Adrenal gland (tissue), 12 donors: ENCODE measurements around the gene GAMT. TPM values are rescaled to one million over a fixed set of nuclear protein-coding genes. Genes with fewer than 3 reads are reported as not detected.

Source experiments
- DNase-seq, 7 donors: peaks; one replicate each; pipeline ENCODE4 v3.0.0-alpha.2; 2019 to 2020
- H3K27ac ChIP-seq, 5 donors: fragments of 200-600 bp; sonication (generic) in 4 of 5; 1 replicate in 3 of 5; 2 replicates in 2 of 5; pipeline versions ENCODE4 v1.5.1 to v1.8.0; 2016 to 2020; ENCODE audit warnings: mild to moderate bottlenecking in 1 of 5
- H3K27me3 ChIP-seq: fragments of 200-600 bp; 2 replicates; pipeline ENCODE4 v1.8.0; 2021
- H3K36me3 ChIP-seq, 2 donors: fragments of 200-600 bp; replicated peaks in 1 of 2; 1 replicate in 1 of 2; 2 replicates in 1 of 2; pipeline versions ENCODE4 v1.5.1 to v1.8.0; 2018 to 2022
- H3K4me1 ChIP-seq, 2 donors: fragments of 200-600 bp; replicated peaks in 1 of 2; 1 replicate in 1 of 2; 2 replicates in 1 of 2; pipeline versions ENCODE4 v1.5.1 to v1.8.0; 2018 to 2021
- H3K4me3 ChIP-seq, 4 donors: fragments of 200-600 bp; sonication (generic) in 3 of 4; one replicate each; pipeline ENCODE4 v1.5.1; 2016 to 2018
- H3K9me3 ChIP-seq, 3 donors: fragments of 200-600 bp; sonication (generic) in 1 of 3; replicated peaks in 1 of 3; 1 replicate in 2 of 3; 2 replicates in 1 of 3; pipeline versions ENCODE4 v1.5.1 to v1.8.0; 2016 to 2021
- CTCF ChIP-seq, 6 experiments: fragments of 450-650 bp in 4 of 6; fragments of 200-600 bp in 2 of 6; sonication (generic) in 1 of 6; IDR thresholded peaks; 1 replicate in 5 of 6; 2 replicates in 1 of 6; pipeline versions ENCODE4 v1.5.1 to v1.8.0; 2016 to 2021; ENCODE audit warnings: antibody characterized with exemption in 6 of 6, mild to moderate bottlenecking in 2 of 6, moderate library complexity in 1 of 6
- POLR2A ChIP-seq, 2 donors: fragments of 450-650 bp; IDR thresholded peaks; one replicate each; pipeline ENCODE4 v1.6.1; 2017; ENCODE audit warnings: antibody characterized with exemption in 2 of 2, mild to moderate bottlenecking in 2 of 2, moderate library complexity in 1 of 2
- WGBS, 4 donors: extraction: QIAGEN DNeasy Blood & Tissue Kit in 2 of 4; methylation state at CpG; one replicate each; pipeline versions ENCODE4 v1.1.5 to v1.1.7; 2013 to 2017; 5-methylcytosine and 5-hydroxymethylcytosine counted together
- intact Hi-C, 2 donors: fragments of 100-400 bp; cut with DNase I; formaldehyde crosslinking; loops; one replicate each; pipeline versions ENCODE4 v1.14.1 to v1.15.0; 2022 to 2023
- polyA plus RNA-seq, 3 donors: library from polyadenylated mRNA; stranded (reverse); fragments of 200-250 nt in 2 of 3; fragments of 350-450 nt in 1 of 3; fragmentation: Illumina TruSeq in 1 of 3; extraction: RNeasy Lipid Tissue Mini Kit (QIAGEN cat#74804) in 1 of 3; gene quantifications; one replicate each; pipeline ENCODE4 v1.2.3, GENCODE V29; 2013 to 2014
- total RNA-seq, 9 donors: library from RNA; depleted of rRNA in 4 of 9; stranded (reverse); fragments of >200 nt in 4 of 9; fragments of 120-200 nt in 1 of 9; fragmentation: NEBNext Ultra II Directional in 1 of 9; extraction: Animal tissue kit (Norgen Biotek cat#: 25700) in 1 of 9; gene quantifications; one replicate each; pipeline versions ENCODE4 v1.1.0 to v1.2.4, GENCODE V29; 2013 to 2023
- donor health status: healthy with polysubstance abuse.
- donor health status: Bipolar disorder and iron deficiency.
- donor health status: DM: yes; HTN: yes; CAD: no.
- donor health status: DM: no; HTN: no; CAD: no.
- donor health status: DM: no; HTN: no; CAD: no.
- donor health status: DM: yes; HTN: yes; CAD: no.

GAMT gene
- total and polyA plus RNA-seq, 12 donors: 7.4 to 96.9 (median 36.3) TPM

- Histone ChIP-seq H3K27me3 (no peaks in the 10 kb centered on the region), H3K36me3 (peaks cover 0 to 51% of the 10 kb centered on the region in 2 donors), H3K4me1 (peaks cover 15 to 20% of the 10 kb centered on the region in 2 donors), H3K27ac (no peak overlapping the region), H3K9me3 (no peaks in the 10 kb centered on the region), H3K4me3 (no peak overlapping the region)
- DNase-seq: no peak
- TF ChIP-seq CTCF (IDR thresholded peaks at IDR 0.05) (no peak), POLR2A (IDR thresholded peaks at IDR 0.05) (no peak)
- intact Hi-C loops: loop anchor here in 1 of 2 donors (10.0 kb wide), 1 partner anchor 104 kb away; the partner anchor contains the start of gene EFNA2
- WGBS, 4 donors: 90 to 92% (median 91%) methylated on average over 36 to 39 of the region's 39 CpGs
These were observed 12.1 kb downstream of the GAMT start for GRCh38 chr19:1389033-1389940.

- no peak for DNase-seq
- no peak for TF ChIP-seq POLR2A (IDR thresholded peaks at IDR 0.05)
- TF ChIP-seq CTCF (IDR thresholded peaks at IDR 0.05): no peak
- peaks cover 0 to 50% of the 10 kb centered on the region in 2 donors for H3K36me3 ChIP-seq
- peaks cover 17 to 21% of the 10 kb centered on the region in 2 donors for H3K4me1 ChIP-seq
- intact Hi-C loops: loop anchor here in 1 of 2 donors (10.0 kb wide), 1 partner anchor 104 kb away; the partner anchor contains the start of gene EFNA2
- H3K4me3 ChIP-seq: no peak overlapping the region
- H3K9me3 ChIP-seq: no peaks in the 10 kb centered on the region
- 83 to 92% (median 91%) methylated on average over 5 to 17 of the region's 17 CpGs for WGBS, 4 donors
- no peaks in the 10 kb centered on the region for H3K27me3 ChIP-seq
- H3K27ac ChIP-seq: no peak overlapping the region
These were observed 12.7 kb downstream of the GAMT start for GRCh38 chr19:1388637-1389026.

GRCh38 chr19:1387684-1388636 lies 13.4 kb downstream of the GAMT start:
- Histone ChIP-seq H3K27me3 (no peaks in the 10 kb centered on the region), H3K36me3 (peaks cover 0 to 43% of the 10 kb centered on the region in 2 donors), H3K27ac (no peak overlapping the region), H3K4me1 (peaks cover 17 to 21% of the 10 kb centered on the region in 2 donors), H3K4me3 (no peak overlapping the region), H3K9me3 (no peaks in the 10 kb centered on the region)
- 82 to 89% (median 85%) methylated on average over 25 to 45 of the region's 45 CpGs for WGBS, 4 donors
- no peak for DNase-seq
- TF ChIP-seq CTCF (IDR thresholded peaks at IDR 0.05) (no peak), POLR2A (IDR thresholded peaks at IDR 0.05) (no peak)
- intact Hi-C loops: loop anchor here in 1 of 2 donors (10.0 kb wide), 1 partner anchor 103 kb away; the partner anchor contains the start of gene EFNA2
